GM12891 (cell line): ENCODE data around the gene MRPL34.

Experiments
- POLR2A ChIP-seq: IDR thresholded peaks from 2 replicates; pipeline ENCODE4 v1.6.1; 2011; ENCODE audit warnings: low read depth, low read length, control low read depth
- POLR2AphosphoS5 ChIP-seq: IDR thresholded peaks from 2 replicates; pipeline ENCODE4 v1.6.1; 2011; ENCODE audit warnings: low read depth, low read length, control low read depth
- SPI1 ChIP-seq: IDR thresholded peaks from 2 replicates; pipeline ENCODE4 v1.6.1; 2011; ENCODE audit warnings: low read depth, low read length, control low read depth
- TAF1 ChIP-seq: IDR thresholded peaks from 2 replicates; pipeline ENCODE4 v1.6.1; 2011; ENCODE audit warnings: low read depth, low read length, control low read depth

DNA sequence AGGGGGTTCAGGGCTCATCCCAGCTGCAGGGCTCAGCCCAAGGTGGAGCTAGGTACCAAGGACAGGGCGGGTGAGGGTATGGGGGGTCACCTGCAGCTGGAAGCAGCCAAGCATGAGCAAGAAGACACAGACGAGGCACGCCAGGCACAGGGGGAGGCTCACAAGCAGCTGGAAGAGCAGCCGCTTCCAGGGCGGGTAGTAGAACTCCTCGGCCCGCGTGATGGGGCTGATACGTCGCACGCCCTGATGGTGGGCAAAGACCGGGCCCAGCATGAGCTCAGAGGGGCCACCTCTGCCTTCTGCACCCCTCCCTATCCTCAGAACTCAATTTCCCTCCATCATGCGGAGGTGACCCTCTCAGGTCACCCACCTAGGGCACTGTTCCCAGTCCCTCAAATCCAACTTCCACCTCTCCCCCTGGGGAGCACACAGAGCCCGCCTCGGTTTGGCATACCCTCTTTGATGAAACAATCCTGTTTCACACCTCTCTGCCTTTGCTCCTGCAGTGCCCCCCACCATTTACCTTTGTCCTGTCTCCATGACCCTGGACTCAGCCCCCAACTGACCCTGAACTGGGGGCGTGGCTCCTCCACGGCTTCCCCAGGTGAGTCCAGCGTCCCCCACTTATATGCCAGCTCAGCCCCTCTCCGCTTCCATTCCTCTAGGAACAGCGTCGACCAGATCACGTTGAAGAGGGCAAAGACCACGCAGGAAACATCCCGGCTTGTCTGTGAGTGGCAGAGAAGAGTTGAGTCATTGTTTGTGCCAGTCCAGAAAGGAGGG lies 24.8 kb downstream of the MRPL34 start:
- TF ChIP-seq POLR2AphosphoS5 (no peak), TAF1 (no peak), POLR2A (no peak), SPI1 (no peak)
